HCT116 (cell line): ENCODE data around the gene TRAPPC4. TPM values are rescaled to one million over a fixed set of nuclear protein-coding genes. Genes with fewer than 3 reads are reported as not detected.

ENCODE experiments used
- ATAC-seq: fragments of 200-7000 bp; cut with Tn5 transposase; 2 replicates; pipeline ENCODE4 v1.9.1; 2020; ENCODE audit warnings: mild to moderate bottlenecking, moderate library complexity
- BruUV-seq: library from RNA; stranded (reverse); fragments of 400-500 nt; replicated peaks from 2 replicates; lab custom pipeline; 2021; lab: Mats Ljungman, UMichigan
- CTCF ChIA-PET: fragments of 300-600 bp; sonication (Branson Sonifier 250); formaldehyde crosslinking; loops from one replicate; lab custom pipeline; 2021; ENCODE audit warnings: antibody characterized with exemption; lab: Charles Lee
- POLR2A ChIA-PET: fragments of 300-600, 350-600 bp; sonication (Branson Sonifier 250); formaldehyde crosslinking; loops from one replicate; lab custom pipeline; 2021; ENCODE audit warnings: antibody characterized with exemption; lab: Charles Lee
- RAD21 ChIA-PET, 2 experiments: fragments of 300-600 bp; sonication (Branson Sonifier 250); formaldehyde crosslinking; loops; one replicate each; lab custom pipeline; 2023; ENCODE audit warnings: low total read pairs in 2 of 2; ENCODE audit not compliant: uncharacterized antibody in 2 of 2, unreplicated experiment in 2 of 2, low non-redundant PET in 1 of 2; lab: Charles Lee
- DNase-seq: peaks from one replicate; pipeline ENCODE4 v3.0.0-alpha.2; 2010; ENCODE audit warnings: low read depth, low spot score
- H2AFZ ChIP-seq: fragments of 200-600 bp; shearing (Covaris generic), sonication (generic); 2 replicates; pipeline ENCODE4 v1.6.1; 2017; ENCODE audit warnings: low read depth, mixed run types, mixed read lengths, antibody characterized with exemption, low read length; ENCODE audit not compliant: poor library complexity, severe bottlenecking
- H3K27ac ChIP-seq: 2 replicates; pipeline ENCODE4 v1.5.1; 2012; ENCODE audit warnings: low read depth, low read length
- H3K27me3 ChIP-seq: fragments of 200-600 bp; sonication (generic); 2 replicates; pipeline ENCODE4 v1.6.1; 2016; ENCODE audit warnings: mixed run types, low read length, mixed read lengths; ENCODE audit not compliant: insufficient read depth
- H3K36me3 ChIP-seq, 2 experiments: fragments of 200-500 bp in 1 of 2; fragments of 200-600 bp in 1 of 2; sonication (Bioruptor generic) in 1 of 2; sonication (generic) in 1 of 2; 2 replicates each; pipeline versions ENCODE4 v1.5.1 to v1.6.1; 2014 to 2016; ENCODE audit warnings: low read length in 2 of 2, inconsistent platforms in 1 of 2, mixed read lengths in 1 of 2, mixed run types in 1 of 2; ENCODE audit not compliant: insufficient read depth in 2 of 2, control insufficient read depth in 1 of 2
- H3K4me1 ChIP-seq, 2 experiments: fragments of 200-600 bp in 1 of 2; sonication (generic) in 1 of 2; 2 replicates each; pipeline versions ENCODE4 v1.5.1 to v1.6.1; 2012 to 2017; ENCODE audit warnings: low read length in 2 of 2, inconsistent platforms in 1 of 2, mild to moderate bottlenecking in 1 of 2, mixed read lengths in 1 of 2, mixed run types in 1 of 2, moderate library complexity in 1 of 2; ENCODE audit not compliant: insufficient read depth in 2 of 2, control insufficient read depth in 1 of 2
- H3K4me2 ChIP-seq: fragments of 200-600 bp; sonication (generic); 2 replicates; pipeline ENCODE4 v1.6.1; 2017; ENCODE audit warnings: mixed run types, low read length, mixed read lengths
- H3K4me3 ChIP-seq, 2 experiments: fragments of 200-600 bp in 1 of 2; sonication (generic) in 1 of 2; replicated peaks in 1 of 2; 2 replicates each; pipeline ENCODE4 v1.5.1; 2011 to 2016; ENCODE audit warnings: low read length in 2 of 2, control low read depth in 1 of 2, low read depth in 1 of 2, mild to moderate bottlenecking in 1 of 2, mixed read lengths in 1 of 2, mixed run types in 1 of 2
- H3K79me2 ChIP-seq: fragments of 200-600 bp; sonication (generic); 2 replicates; pipeline ENCODE4 v1.6.1; 2017; ENCODE audit warnings: mild to moderate bottlenecking, mixed run types, low read length, moderate library complexity, mixed read lengths; ENCODE audit not compliant: insufficient read depth
- H3K9ac ChIP-seq: fragments of 200-600 bp; sonication (generic); 2 replicates; pipeline ENCODE4 v1.6.1; 2016; ENCODE audit warnings: low read length, mixed read lengths
- H3K9me2 ChIP-seq: fragments of 200-600 bp; sonication (generic), shearing (Covaris generic); 2 replicates; pipeline ENCODE4 v1.6.1; 2017; ENCODE audit warnings: mixed run types, mild to moderate bottlenecking, moderate library complexity; ENCODE audit not compliant: insufficient read depth
- H3K9me3 ChIP-seq, 2 experiments: fragments of 200-500 bp in 1 of 2; fragments of 200-600 bp in 1 of 2; sonication (Bioruptor generic) in 1 of 2; sonication (generic) in 1 of 2; 2 replicates each; pipeline ENCODE4 v1.6.1; 2014 to 2017; ENCODE audit warnings: low read length in 2 of 2, mixed read lengths in 2 of 2, inconsistent platforms in 1 of 2, low read depth in 1 of 2, mild to moderate bottlenecking in 1 of 2, mixed run types in 1 of 2, moderate library complexity in 1 of 2; ENCODE audit not compliant: control insufficient read depth in 1 of 2, insufficient read depth in 1 of 2
- H4K20me1 ChIP-seq: fragments of 200-600 bp; sonication (generic), shearing (Covaris generic); 2 replicates; pipeline ENCODE4 v1.6.1; 2017; ENCODE audit warnings: mixed run types, mild to moderate bottlenecking, moderate library complexity; ENCODE audit not compliant: insufficient read depth
- CBX3 ChIP-seq: IDR thresholded peaks from 2 replicates; pipeline ENCODE4 v1.6.1; 2012; ENCODE audit warnings: low read depth
- CTCF ChIP-seq, 3 experiments: fragments of 200-600 bp in 1 of 3; sonication (generic) in 1 of 3; IDR thresholded peaks in 2 of 3; conservative IDR thresholded peaks in 1 of 3; 2 replicates each; pipeline ENCODE4 v1.5.1; 2012 to 2017; ENCODE audit warnings: low read depth in 2 of 3, low read length in 2 of 3, antibody characterized with exemption in 1 of 3, borderline replicate concordance in 1 of 3, control low read depth in 1 of 3, mild to moderate bottlenecking in 1 of 3, mixed read lengths in 1 of 3, mixed run types in 1 of 3, moderate library complexity in 1 of 3; ENCODE audit not compliant: insufficient read depth in 1 of 3
- EGR1 ChIP-seq: IDR thresholded peaks from 2 replicates; pipeline ENCODE4 v1.6.1; 2012; ENCODE audit warnings: low read depth
- ELF1 ChIP-seq: IDR thresholded peaks from 2 replicates; pipeline ENCODE4 v1.6.1; 2012; ENCODE audit warnings: low read depth, borderline replicate concordance
- EZH2 ChIP-seq: fragments of 200-600 bp; sonication (generic); IDR thresholded peaks from 2 replicates; pipeline ENCODE4 v1.6.1; 2017; ENCODE audit warnings: antibody characterized with exemption, mixed run types
- FOSL1 ChIP-seq: IDR thresholded peaks from 2 replicates; pipeline ENCODE4 v1.6.1; 2012; ENCODE audit warnings: low read depth
- JUND ChIP-seq: IDR thresholded peaks from 2 replicates; pipeline ENCODE4 v1.6.1; 2012
- POLR2A ChIP-seq: IDR thresholded peaks from 2 replicates; pipeline ENCODE4 v1.7.0; 2011; ENCODE audit warnings: borderline replicate concordance; ENCODE audit not compliant: insufficient read depth, insufficient read length; ENCODE audit errors: extremely low read depth
- POLR2AphosphoS5 ChIP-seq: IDR thresholded peaks from 2 replicates; pipeline ENCODE4 v1.6.1; 2011; ENCODE audit warnings: mild to moderate bottlenecking, low read depth, low read length, moderate library complexity
- RAD21 ChIP-seq: IDR thresholded peaks from 2 replicates; pipeline ENCODE4 v1.6.1; 2012; ENCODE audit warnings: low read depth, mild to moderate bottlenecking
- REST ChIP-seq: IDR thresholded peaks from 2 replicates; pipeline ENCODE4 v1.6.1; 2012; ENCODE audit warnings: low read depth
- SIN3A ChIP-seq: IDR thresholded peaks from 2 replicates; pipeline ENCODE4 v1.6.1; 2012; ENCODE audit warnings: low read depth
- SP1 ChIP-seq: IDR thresholded peaks from 2 replicates; pipeline ENCODE4 v1.6.1; 2012; ENCODE audit warnings: low read depth
- SRF ChIP-seq: IDR thresholded peaks from 2 replicates; pipeline ENCODE4 v1.6.1; 2012; ENCODE audit warnings: low read depth
- YY1 ChIP-seq: IDR thresholded peaks from 2 replicates; pipeline ENCODE4 v1.6.1; 2011; ENCODE audit warnings: low read length, low read depth, moderate library complexity, mild to moderate bottlenecking; ENCODE audit not compliant: insufficient replicate concordance; ENCODE audit errors: extremely low read depth
- ZBTB33 ChIP-seq: IDR thresholded peaks from 2 replicates; pipeline ENCODE4 v1.6.1; 2011; ENCODE audit warnings: mild to moderate bottlenecking, low read length, moderate library complexity; ENCODE audit not compliant: insufficient replicate concordance; ENCODE audit errors: extremely low read depth
- ZFX ChIP-seq: fragments of 450-650 bp; IDR thresholded peaks from 2 replicates; pipeline ENCODE4 v1.6.1; 2017
- ZNF274 ChIP-seq: fragments of 200-500 bp; sonication (Bioruptor generic); IDR thresholded peaks from 2 replicates; pipeline ENCODE4 v1.6.1; 2014; ENCODE audit warnings: mild to moderate bottlenecking, low read depth, low read length, inconsistent platforms
- intact Hi-C: fragments of 100-400 bp; cut with micrococcal nuclease; formaldehyde crosslinking; loops from 2 replicates; pipeline ENCODE4 v1.10.0; 2022
- total RNA-seq: library from RNA; stranded (reverse); gene quantifications from one replicate; pipeline ENCODE4 v1.2.1, GENCODE V29; 2021; ENCODE audit not compliant: unreplicated experiment
- TF ChIP-seq, protein P1 (sequence below): IDR thresholded peaks from 2 replicates; pipeline ENCODE4 v1.6.1; 2012
- TF ChIP-seq, protein P2 (sequence below): IDR thresholded peaks from 2 replicates; pipeline ENCODE4 v1.6.1; 2012

Gene TRAPPC4
- total RNA-seq, 1 experiment from 2014 or later = 61.6 TPM

DNA sequence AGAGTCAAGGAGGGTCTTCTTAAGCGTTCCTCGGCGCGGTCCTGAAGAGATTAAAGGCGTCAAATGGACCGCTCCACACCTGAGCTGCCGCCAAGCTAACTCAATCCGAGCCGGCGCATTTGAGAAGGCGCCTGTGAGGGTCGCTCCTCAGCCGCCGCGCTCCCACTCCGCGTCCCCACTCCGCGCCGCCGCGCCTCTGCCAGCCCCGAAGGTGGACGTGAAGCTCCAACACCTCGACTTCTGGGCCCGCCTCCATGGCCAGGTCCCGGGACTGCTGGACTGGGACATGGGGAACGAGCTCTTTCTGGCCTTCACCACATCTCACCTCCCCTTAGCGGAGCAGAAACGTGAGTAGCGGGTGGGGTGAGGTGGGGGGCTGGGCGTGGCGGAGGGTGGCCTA, 46.9 kb upstream of the TRAPPC4 start, which contains the start of gene FOXR1:
TSS of gene FOXR1 (plus strand) at position 116 of the 400 bp plus-strand sequence. CDS start at position 287, 171 bp downstream.
- ATAC-seq = no peak
- Histone ChIP-seq H3K4me1 (no peaks in the 10 kb centered on the region), H3K27me3 (no peaks in the 10 kb centered on the region), H3K27ac (no peak within 1 kb of the TSS), H3K4me3 (no peak within 1 kb of the TSS), H3K79me2 (no peaks in the 10 kb centered on the region), H2AFZ (no peak within 1 kb of the TSS), H3K9me3 (no peaks in the 10 kb centered on the region), H3K9me2 (no peaks in the 10 kb centered on the region), H3K9ac (no peak within 1 kb of the TSS), H3K36me3 (no peaks in the 10 kb centered on the region), H3K4me2 (no peak within 1 kb of the TSS), H4K20me1 (no peaks in the 10 kb centered on the region)
- BruUV-seq = no TSS peak
- TF ChIP-seq RAD21 (no peak), REST (no peak), SIN3A (no peak), SP1 (no peak), ZFX (no peak), SRF (no peak), POLR2AphosphoS5 (no peak), ZNF274 (no peak), FOSL1 (no peak), JUND (no peak), ZBTB33 (no peak), YY1 (no peak), CBX3 (no peak), ELF1 (no peak), CTCF (IDR thresholded peaks at IDR 0.05 in 2 of 3, conservative IDR thresholded peaks at IDR 0.05 in 1 of 3; ENCODE audit: borderline replicate concordance in 1 of 3, insufficient read depth in 1 of 3, low read depth in 2 of 3, low read length in 2 of 3) (no peak), EGR1 (no peak), EZH2 (no peak), POLR2A (no peak)
- TF ChIP-seq, protein P1, sequence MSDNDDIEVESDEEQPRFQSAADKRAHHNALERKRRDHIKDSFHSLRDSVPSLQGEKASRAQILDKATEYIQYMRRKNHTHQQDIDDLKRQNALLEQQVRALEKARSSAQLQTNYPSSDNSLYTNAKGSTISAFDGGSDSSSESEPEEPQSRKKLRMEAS = no peak
- TF ChIP-seq, protein P2, sequence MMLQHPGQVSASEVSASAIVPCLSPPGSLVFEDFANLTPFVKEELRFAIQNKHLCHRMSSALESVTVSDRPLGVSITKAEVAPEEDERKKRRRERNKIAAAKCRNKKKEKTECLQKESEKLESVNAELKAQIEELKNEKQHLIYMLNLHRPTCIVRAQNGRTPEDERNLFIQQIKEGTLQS = no peak
- CTCF ChIA-PET = no interaction called here
- POLR2A ChIA-PET = no interaction called here
- no peak for DNase-seq
- RAD21 ChIA-PET = interaction anchor here in 1 of 2 experiments (0.7 kb wide), 1 partner anchor 503 kb away, joined by 5 read pairs; no protein-coding TSS in a partner anchor
- intact Hi-C loops = no loop called here
